Esophagus muscularis mucosa (tissue), 3 donors: ENCODE results near the gene SELENOH.

Experiments
- CTCF ChIP-seq, 3 experiments: fragments of 200-600 bp in 2 of 3; fragments of 450-650 bp in 1 of 3; sonication (generic) in 2 of 3; IDR thresholded peaks; one replicate each; pipeline ENCODE4 v1.5.1; 2017 to 2019; ENCODE audit warnings: antibody characterized with exemption in 3 of 3, mild to moderate bottlenecking in 2 of 3, moderate library complexity in 1 of 3
- POLR2A ChIP-seq: fragments of 450-650 bp; IDR thresholded peaks from one replicate; pipeline ENCODE4 v1.6.1; 2017; ENCODE audit warnings: antibody characterized with exemption, moderate library complexity, mild to moderate bottlenecking, low read depth
- POLR2AphosphoS5 ChIP-seq, 2 donors: sonication (generic); formaldehyde crosslinking; IDR thresholded peaks; one replicate each; pipeline ENCODE4 v1.6.1; 2017; ENCODE audit warnings: antibody characterized with exemption in 2 of 2

DNA sequence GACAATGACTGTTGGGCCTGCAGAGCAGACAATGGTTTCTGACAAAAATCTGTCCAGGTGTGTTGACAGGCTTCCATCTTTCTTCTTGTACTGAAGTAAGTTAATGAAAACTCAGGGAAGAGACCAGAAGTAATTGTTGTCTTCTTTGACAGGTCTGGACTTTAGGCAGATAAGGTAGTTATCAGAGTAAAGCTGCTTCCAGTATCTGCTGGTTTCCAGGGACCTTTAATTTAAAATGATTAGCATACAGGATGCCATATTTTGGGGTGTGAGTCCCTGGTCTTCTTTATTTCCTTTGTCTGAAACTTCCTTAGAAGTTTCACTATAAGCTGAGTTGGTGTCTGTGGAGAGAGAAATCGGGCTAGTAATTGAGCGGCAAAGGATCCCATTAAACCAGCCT lies 27.5 kb upstream of the SELENOH start:
- TF ChIP-seq POLR2AphosphoS5 (IDR thresholded peaks at IDR 0.05) (no peak), CTCF (IDR thresholded peaks at IDR 0.05) (no peak), POLR2A (no peak)
